GM21576 (cell line): ENCODE results near the gene LYZL2.
"Not testable (repeated sequence)": the region's sequence is repeated elsewhere in the genome, so short reads cannot be mapped to it uniquely, and the experiment has no call there.

Experiments used
- ATAC-seq: cut with Tn5 transposase; IDR thresholded peaks from one replicate; pipeline ENCODE4 v1.9.1; 2021; ENCODE audit warnings: mild to moderate bottlenecking, moderate library complexity; ENCODE audit not compliant: unreplicated experiment

LYZL2 gene

DNA sequence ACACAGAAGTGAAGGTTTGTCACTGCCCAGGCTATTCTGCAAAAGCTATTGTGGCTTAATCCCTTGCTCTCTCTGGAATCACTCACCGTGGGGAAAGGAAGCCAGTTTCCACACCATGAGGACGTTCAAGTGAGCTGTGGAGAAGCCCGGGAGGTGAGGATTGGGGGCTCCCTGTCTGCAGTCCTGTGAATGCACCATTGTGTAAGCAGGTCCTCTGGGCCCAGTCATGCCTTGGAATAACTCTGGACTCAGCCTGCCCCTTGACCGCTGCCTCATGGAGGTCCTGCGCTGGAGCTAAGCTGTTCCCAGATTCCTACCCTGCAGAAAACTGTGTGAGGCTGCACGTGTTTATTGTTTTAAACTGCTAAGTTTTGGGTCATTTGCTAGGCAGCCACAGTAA lies 33.5 kb downstream of the LYZL2 start:
- no peak for ATAC-seq

DNA sequence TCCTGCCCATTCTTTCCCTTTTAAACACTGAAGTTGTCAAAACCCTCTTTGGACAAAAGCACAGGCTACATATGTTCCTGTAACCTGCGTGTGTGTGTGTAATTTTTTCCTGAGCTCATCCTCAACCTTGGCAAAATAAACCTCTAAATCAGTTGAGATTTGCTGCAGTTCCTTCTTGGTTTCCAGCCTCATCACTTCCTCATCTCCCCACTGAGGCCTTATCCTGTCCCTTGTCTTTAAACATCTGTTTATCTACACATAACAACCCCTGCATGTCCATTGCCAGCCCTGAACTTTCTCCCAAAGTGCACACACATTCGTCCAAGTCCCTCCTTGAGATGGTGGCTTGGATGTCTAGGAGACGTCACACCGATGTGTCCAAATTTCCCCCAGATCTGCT lies 35.5 kb downstream of the LYZL2 start:
- no peak for ATAC-seq

DNA sequence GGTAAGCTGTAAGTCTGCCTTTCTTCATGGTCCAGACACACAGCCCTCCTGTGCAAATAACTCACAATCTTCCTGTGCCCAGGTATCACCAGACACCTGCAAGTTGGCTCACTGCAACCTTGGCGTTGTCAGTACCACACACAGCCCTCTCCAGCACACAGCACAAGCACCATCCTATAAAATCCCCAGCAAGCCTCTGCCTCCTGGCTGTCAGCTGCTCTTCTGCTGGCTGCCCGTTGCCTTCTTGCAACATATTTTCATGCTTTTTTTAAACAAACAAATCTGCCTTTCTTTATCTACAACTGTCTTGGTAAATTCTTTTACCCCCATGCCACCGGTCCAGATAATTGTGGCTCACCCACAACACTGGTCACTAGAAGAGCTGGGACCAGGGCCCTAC lies 36.8 kb downstream of the LYZL2 start:
- ATAC-seq = not testable (repeated sequence)

DNA sequence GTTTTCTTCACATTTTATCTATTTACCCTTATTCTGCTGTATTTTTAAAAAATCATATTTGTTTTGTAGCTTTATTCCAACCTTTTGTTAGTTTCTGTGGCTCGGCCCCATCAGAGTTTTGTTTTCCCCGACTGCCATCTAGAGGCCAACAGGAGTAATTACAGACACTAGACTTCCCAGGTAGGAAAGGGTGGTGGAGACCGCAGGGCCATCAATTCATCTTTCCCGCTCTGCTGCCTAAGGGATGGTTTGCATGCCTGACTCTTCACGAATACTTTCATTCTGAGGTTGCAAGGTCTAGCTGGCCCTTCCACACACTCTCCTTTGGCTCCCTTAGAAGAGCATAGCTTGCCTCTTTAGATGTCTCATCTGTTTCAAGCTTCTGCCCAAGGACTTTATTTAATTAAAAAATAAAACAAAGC lies 38.3 kb downstream of the LYZL2 start:
- no peak for ATAC-seq

DNA sequence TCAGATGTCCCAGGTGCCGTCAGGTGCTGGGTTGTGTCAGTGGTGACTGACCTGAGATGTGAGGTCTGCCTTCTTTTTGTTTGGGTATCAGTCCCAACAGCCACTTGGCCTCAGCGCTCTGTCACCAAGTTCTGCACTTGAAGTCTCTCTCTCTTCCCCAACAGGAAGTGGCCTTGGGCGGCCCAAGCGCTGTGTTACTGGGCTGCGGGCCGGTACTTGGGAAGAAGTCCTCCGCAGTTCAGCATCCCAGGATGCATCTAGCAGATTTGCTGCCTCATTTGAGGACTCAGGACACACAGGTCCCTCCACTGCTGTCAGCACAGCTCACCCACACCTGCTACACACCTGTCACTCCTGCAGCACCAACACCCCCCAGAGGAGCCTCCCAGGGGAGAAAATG lies 40.1 kb downstream of the LYZL2 start:
- ATAC-seq = no peak

DNA sequence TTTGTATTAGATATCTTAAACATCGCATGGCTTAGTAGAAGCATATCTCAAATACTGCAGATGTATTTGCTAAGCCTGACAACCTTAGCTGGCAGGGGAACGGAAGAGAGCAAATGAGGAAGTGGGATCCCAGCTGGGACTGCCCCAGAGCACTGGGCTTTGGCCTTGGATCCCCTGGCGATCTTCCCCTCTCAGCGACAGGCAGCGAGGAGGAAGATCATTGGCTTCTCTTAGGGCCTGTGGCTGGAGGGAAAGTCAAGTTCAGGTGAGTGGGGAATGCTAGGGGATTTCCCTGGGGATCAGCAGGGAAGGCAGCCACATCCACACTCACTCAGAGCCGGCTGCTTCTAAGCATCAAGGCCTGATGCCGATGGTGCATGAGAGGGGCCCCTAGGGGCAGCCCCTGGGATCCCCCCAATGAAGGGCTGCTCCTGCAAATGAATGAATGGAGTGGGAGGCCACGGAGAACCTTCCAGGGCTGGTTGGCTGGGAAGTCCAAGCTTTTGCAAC lies 42.0 kb downstream of the LYZL2 start:
- ATAC-seq = peak; percentile 90

DNA sequence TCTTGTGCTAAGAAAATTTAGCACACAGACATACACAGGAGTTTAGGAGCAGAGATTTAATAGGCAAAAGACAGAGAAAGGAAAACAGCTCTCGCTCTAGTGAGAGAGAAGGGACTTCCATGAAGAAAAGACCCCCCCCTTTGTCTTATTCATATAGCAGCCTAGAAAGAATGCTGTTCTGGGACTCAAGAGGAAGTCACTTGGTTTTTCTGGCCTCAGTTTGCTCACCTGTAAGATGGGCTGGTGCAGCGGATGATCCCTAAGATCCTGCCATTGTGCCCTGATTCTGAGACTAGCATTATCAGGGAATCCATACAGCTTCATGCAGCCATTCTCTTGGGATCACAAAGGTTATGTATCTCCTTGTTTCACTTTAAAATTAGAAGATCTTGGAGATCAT lies 42.7 kb downstream of the LYZL2 start:
- ATAC-seq = no peak

DNA sequence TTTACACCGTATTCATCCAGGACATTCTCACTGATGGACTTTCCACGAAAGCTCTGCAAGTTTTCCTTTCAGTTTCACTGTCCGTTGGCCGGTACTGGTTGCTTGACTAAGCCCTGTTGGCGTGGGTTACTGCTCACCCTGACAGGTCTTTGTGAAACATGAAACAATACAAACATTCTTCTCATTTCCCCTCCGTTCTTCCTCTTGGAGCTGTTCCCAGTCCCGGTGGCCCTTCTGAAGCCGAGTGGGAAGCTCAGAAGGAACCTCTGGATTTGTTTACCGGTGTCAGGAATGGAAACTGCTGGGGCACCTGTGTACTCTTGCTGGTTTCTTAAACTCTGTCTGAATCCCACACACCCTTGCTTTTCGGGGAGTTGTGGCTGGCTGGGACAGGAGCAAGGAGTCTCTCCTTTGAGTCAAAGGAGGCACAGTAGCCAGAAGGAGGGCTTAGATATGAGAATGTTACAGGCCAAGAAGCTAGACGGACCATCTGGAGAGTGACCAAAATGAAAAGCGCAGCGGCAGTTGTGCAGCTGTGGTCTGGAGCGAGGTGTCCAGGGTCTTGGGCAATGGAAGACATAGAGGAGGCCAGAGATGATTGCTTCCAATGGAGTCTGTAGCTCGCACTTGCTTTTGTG lies 45.7 kb downstream of the LYZL2 start:
- peak; percentile 43 for ATAC-seq

DNA sequence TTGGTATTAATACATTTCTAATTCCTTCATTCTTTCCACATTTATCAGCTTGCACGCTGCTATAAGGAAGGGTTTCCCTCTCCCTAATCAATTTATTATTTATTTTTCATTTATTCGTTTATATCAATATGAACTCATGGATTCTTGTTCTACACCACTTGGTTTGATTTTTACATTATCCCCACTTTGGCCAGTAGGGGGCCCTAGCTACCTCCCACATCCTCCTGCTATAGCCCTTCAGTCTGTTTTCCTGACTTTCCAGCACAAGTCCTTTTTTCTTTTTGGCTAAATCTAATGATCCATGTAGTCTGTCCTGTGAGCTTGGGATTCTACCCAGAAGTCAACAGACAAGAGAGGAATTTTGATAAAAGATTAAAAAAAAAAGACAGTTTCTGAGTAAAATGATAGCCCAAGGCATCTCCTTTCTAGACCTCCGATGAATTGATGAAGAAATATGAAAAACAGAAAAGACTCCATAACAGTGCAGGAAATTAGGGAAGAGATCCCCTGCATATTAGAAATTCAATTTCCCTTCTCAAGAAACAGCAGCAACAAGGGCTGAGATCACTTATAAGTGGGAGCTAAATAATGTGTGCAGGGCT lies 47.7 kb downstream of the LYZL2 start:
- ATAC-seq = no peak

DNA sequence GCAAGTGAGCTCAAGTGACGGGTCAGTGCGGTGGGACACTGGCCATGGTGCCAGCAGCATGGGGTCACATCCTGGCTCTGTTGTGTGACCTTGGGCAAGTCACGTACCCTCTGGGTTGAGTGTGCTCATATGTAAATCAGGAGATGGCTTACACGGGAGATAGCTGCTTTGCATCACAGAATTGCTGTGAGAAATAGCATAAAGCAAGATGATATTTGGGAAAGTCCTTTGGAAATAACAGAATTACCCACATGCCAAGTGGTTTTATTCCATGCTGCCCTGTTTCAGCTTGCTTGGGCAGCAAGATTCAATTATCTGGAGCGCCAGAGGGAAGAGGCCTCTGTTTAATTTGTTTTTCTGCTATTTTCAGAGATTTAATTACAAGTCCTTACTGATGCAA lies 48.9 kb downstream of the LYZL2 start:
- no peak for ATAC-seq

DNA sequence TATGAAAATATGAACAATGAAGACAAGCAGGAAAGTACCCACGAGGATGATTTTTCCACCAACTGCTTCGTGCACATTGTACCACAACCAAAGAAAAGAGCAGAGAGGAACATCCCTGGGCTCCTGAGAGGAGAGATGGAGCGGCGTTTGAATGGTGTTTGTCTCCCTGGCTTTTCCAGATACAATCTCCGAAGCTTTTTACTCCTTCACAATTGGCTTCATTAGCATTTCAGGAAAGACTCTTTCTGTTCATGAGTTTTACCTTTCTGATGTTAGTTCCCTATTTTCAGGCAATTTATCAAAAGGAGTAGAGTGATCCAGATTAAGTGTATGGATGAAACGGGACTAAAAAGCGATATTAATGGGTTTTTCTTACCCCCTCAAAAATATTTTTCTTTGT lies 49.3 kb downstream of the LYZL2 start:
- ATAC-seq = no peak

DNA sequence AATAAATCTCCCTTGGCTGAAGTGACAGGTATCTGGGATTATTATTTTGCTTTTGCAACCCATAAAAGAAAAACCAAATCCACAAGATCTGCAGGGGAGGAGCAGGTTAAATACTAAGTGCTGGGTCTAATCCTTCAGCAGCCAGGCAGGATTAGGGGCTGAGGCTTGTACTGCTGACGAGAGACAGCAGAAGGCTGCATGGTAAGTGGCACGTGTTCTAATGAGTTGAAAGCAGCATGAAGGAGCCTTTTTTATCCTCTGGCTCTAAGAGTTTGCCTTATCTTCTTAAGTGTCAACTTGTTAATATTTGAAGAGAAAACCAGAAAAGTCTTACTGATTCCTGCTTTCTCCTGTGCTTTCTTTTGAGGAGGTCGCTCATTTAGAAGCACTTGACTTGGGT lies 50.0 kb downstream of the LYZL2 start:
- no peak for ATAC-seq

DNA sequence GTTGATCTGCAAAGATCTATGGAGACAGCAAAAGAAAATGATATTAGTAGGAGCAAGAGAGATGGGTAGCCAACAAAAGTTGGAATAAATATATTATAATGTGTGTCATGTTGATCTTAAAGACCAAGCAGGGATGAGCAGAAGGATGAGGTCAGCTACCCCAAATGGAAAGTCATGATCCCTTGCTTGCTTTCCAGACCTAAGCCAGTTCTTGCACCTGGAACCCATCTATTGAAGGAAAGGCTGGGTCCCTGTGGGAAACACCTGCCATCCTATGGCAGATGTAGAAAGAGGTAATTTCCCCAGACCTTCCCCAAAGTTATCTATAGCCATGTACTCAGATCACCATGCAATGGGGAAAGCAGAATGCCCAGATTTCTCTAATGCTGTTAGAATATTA lies 52.5 kb downstream of the LYZL2 start:
- no peak for ATAC-seq

DNA sequence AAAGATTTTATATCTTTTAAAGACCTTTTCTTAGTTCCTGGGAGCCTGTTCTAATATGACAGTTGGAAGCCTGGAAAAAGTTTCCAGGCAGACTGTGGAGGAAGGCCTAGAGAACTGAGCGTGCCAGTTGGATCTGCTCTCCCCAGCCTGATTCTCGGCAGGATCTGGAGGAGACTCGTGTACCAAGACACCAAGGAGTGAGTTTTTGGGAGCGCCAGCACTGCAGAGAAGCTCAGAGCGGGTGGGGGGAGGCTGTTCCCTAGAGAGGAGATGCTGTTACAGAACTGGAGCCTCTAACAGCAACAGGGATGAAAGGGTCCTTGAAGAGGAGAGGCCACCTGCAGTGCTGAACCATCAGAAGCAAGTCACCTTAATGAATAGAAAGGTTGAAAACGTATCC lies 52.9 kb downstream of the LYZL2 start:
- ATAC-seq = no peak

DNA sequence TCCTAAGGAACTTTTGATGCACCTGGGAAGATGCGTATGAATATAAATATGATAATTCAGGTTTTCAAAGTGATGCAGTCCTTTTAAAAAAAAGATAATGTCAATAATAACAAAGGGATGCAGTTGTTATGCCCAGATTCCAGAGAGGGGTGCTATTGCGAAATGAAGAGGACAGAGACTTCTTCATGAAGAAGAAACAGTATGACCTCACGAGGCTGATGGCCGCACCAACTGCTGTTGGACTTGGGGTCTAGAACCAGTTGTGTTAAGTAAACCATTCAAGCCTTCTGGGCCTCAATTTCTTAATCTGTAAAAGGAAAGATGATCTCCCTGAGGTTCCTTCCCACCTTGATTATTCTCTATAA lies 55.1 kb downstream of the LYZL2 start:
- no peak for ATAC-seq

DNA sequence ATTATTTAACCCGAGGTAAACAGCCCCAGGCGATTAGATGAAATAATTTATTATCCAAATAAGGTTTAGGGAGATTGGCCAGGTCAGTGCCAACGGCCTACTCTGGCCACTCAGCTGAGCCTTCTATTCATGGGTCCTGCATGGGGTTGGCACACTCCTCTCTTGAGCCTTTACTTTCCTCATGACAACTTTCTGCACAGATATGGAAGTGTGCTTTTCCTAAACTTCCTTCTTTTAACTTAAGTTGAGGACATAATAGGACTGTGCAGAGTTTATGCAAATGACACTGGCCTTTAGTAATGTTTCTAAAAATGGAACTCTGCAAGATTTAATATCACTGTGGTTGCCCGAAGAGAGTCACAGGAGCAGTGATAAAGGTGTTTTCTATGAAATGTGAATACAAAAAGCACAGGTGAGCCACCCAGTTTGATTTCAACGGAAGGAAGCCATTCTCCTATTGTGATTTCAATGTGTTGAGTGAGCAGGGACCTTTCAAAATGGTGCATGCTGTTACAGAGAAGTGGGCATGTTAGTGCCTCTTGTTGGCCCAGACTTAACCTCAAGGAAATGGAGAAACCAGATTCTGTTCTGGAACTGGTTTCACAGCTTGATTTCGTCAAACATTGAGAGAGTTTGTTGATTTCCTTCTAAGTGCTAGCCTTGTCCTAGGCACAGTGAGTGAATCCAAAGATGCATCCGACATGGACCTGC lies 55.7 kb downstream of the LYZL2 start:
- no peak for ATAC-seq

DNA sequence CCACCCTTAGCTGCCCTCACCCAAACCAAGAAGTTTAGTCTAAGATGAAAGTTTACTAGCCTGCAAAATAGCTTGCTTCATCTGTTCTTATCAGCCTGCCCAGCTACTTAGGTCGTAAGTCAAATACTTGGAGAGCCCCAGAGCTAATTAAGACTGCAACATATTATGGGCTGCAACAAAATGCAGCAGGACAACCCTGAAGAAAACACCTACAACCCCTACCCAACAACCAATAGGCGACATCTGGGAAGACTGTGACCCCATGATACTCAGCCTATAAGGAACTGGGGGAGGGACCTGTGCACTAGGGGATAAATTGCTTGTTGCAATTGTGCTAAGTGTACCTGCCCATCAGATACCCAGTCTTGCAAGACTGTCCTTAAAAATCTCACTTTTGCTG lies 64.1 kb downstream of the LYZL2 start:
- no peak for ATAC-seq

DNA sequence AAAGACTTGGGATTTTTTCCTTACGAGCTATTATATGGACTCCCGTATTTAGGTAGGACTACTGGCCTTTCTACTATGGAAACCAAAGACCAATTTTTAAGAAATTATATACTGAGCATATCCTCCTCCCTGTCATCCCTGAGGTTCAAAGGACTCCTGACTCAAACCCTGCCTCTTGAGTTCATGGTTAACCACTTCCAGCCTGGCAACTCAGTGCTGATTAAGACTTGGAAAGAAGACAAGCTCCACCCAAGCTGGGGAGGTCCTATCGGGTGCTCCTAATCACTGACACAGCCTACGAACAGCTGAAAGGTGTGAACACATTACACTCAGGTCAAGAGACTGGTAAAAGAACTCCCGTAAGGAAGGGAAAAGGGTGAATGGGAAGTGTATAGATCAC lies 66.8 kb downstream of the LYZL2 start:
- ATAC-seq = no peak
